Spinal cord (tissue), 10 donors: ENCODE measurements around the gene DAZAP1. TPM values are rescaled to one million over a fixed set of nuclear protein-coding genes. Genes with fewer than 3 reads are reported as not detected.

ENCODE experiments used
- DNase-seq, 6 donors: peaks; one replicate each; pipeline versions ENCODE4 v3.0.0 to v3.0.0-alpha.2; 2013 to 2015; ENCODE audit warnings: low spot score in 6 of 6, low read depth in 4 of 6
- H3K27ac ChIP-seq: one replicate; pipeline ENCODE4 v1.5.1; 2013; ENCODE audit warnings: low read depth, low read length, control low read depth
- H3K27me3 ChIP-seq: one replicate; pipeline ENCODE4 v1.6.1; 2013; ENCODE audit warnings: low read length; ENCODE audit not compliant: control insufficient read depth, insufficient read depth
- H3K36me3 ChIP-seq: one replicate; pipeline ENCODE4 v1.6.1; 2013; ENCODE audit warnings: low read length; ENCODE audit not compliant: control insufficient read depth, insufficient read depth
- H3K4me1 ChIP-seq: one replicate; pipeline ENCODE4 v1.6.1; 2013; ENCODE audit warnings: low read length; ENCODE audit not compliant: control insufficient read depth, insufficient read depth
- H3K4me3 ChIP-seq: one replicate; pipeline ENCODE4 v1.5.1; 2013; ENCODE audit warnings: low read depth, low read length, control low read depth
- H3K9me3 ChIP-seq: one replicate; pipeline ENCODE4 v1.6.1; 2013; ENCODE audit warnings: low read length; ENCODE audit not compliant: control insufficient read depth, insufficient read depth
- WGBS: methylation state at CpG from one replicate; pipeline ENCODE4 v1.1.5; 2013; ENCODE audit warnings: missing lambda C conversion rate; ENCODE audit not compliant: insufficient coverage; 5-methylcytosine and 5-hydroxymethylcytosine counted together
- polyA plus RNA-seq, 2 donors: library from polyadenylated mRNA; unstranded; fragments of 120-200 nt; gene quantifications; one replicate each; pipeline ENCODE4 v1.2.1, GENCODE V29; 2013; ENCODE audit not compliant: insufficient read length in 2 of 2
- total RNA-seq, 2 donors: library from RNA; depleted of rRNA in 1 of 2; stranded (reverse); fragments of 120-200 nt in 1 of 2; fragments of >200 nt in 1 of 2; gene quantifications; one replicate each; pipeline versions ENCODE4 v1.2.3 to v1.2.4, GENCODE V29; 2013 to 2014
- donor health status: healthy.

The DAZAP1 gene
- total and polyA plus RNA-seq, 4 donors = 22.1 to 84.4 (median 56.1) TPM

GRCh38 chr19:1478934-1479707 is 71.7 kb downstream of the DAZAP1 start, which contains the start of gene C19orf25:
Gene C19orf25, minus strand, starts transcription at chr19:1479215. Its CDS starts 312 bp downstream, at chr19:1478903.
- no peaks in the 10 kb centered on the region for H3K27me3 ChIP-seq
- under 1% methylated on average over 68 of the region's 71 CpGs for WGBS
- DNase-seq = peak; percentile 77 to 98 (median 84)
- H3K9me3 ChIP-seq = no peaks in the 10 kb centered on the region
- H3K27ac ChIP-seq = no peak within 1 kb of the TSS
- peaks cover 46% of the 10 kb centered on the region for H3K4me1 ChIP-seq
- peak within 1 kb of the TSS; percentile 74 for H3K4me3 ChIP-seq
- peaks cover 52% of the 10 kb centered on the region for H3K36me3 ChIP-seq

DNA sequence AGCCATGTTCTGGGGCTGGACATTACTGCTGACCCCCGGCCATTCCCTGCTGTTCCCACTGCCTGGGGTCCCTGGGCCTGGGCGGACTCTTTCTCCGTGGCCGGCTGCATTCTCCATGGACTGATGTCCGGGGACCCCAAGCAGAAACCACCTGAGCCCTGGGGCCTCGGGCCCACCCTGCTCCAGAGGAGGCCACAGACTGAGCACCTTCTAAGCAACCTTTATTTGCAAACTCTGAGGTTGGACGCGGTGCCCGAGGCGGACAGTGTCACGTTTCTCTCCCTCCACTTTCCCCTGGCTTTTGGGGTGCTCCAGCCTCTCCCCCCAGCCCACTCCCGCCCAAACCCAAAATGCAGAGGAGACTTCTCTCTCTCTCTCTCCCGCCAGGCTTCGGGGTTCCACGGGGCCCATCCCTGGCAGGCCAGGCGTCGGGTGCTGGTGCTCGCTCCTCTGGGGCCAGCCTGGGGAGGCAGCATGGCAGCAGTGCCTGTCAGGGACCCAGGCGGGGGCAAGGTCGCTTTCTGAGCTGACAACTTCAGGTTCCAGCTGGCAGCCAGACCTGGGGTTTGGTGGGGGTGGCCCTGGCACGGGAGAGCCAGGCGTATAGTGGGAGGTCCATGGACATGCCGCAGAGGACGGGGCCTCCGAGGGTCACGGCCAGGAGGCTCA is 74.0 kb downstream of the DAZAP1 start:
- H3K27me3 ChIP-seq = no peaks in the 10 kb centered on the region
- H3K4me1 ChIP-seq = peaks cover 25% of the 10 kb centered on the region
- H3K27ac ChIP-seq = no peak overlapping the region
- WGBS = 88% methylated on average over 26 of the region's 26 CpGs
- no peaks in the 10 kb centered on the region for H3K9me3 ChIP-seq
- peaks cover 30% of the 10 kb centered on the region for H3K36me3 ChIP-seq
- no peak for DNase-seq
- H3K4me3 ChIP-seq = no peak overlapping the region

- H3K4me3 ChIP-seq = no peak overlapping the region
- H3K27ac ChIP-seq = no peak overlapping the region
- DNase-seq = no peak
- peaks cover 23% of the 10 kb centered on the region for H3K4me1 ChIP-seq
- H3K9me3 ChIP-seq = no peaks in the 10 kb centered on the region
- no peaks in the 10 kb centered on the region for H3K27me3 ChIP-seq
- 91% methylated on average over 36 of the region's 36 CpGs for WGBS
- peaks cover 29% of the 10 kb centered on the region for H3K36me3 ChIP-seq
Observed at GRCh38 chr19:1481893-1482360, 74.5 kb downstream of the DAZAP1 start.

DNA sequence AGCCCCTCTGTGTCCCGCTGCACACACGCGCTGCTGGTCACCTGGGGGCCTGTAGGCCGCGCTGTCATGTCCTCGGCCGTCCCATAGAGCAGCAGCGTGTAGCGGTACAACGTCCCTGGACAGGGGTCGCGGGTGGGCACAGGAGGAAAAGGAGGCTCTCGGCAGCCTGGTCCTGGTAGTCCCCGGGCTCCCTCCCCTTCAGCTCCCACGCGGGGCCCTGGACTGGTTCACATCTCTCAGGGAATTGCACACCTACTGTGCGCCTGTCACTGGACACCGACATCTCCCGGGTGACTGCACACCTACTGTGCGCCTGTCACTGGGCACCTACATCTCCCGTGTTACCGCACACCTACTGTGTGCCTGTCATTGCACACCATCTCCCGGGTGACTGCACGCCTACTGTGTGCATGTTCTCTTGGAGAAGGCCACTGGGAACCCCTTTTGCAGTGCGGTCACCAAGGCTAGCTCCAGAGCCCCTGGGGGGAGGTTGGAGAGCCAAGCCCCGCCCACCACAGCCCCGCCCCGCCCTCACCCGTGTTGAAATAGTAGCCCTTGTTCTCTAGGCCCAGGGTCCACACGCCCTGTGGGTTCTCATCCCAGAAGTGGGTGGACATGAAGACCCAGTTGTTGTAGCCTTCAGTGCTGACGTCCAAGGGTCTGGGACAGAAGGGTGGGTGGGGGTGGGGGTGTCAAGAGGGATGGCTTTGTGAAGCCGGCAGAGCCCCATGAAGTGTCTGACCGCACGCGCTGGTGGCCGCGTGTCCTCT is 75.2 kb downstream of the DAZAP1 start:
- peaks cover 32% of the 10 kb centered on the region for H3K36me3 ChIP-seq
- no peaks in the 10 kb centered on the region for H3K27me3 ChIP-seq
- no peak overlapping the region for H3K4me3 ChIP-seq
- H3K4me1 ChIP-seq = peaks cover 17% of the 10 kb centered on the region
- no peak for DNase-seq
- no peaks in the 10 kb centered on the region for H3K9me3 ChIP-seq
- 85% methylated on average over 32 of the region's 37 CpGs for WGBS
- no peak overlapping the region for H3K27ac ChIP-seq

DNA sequence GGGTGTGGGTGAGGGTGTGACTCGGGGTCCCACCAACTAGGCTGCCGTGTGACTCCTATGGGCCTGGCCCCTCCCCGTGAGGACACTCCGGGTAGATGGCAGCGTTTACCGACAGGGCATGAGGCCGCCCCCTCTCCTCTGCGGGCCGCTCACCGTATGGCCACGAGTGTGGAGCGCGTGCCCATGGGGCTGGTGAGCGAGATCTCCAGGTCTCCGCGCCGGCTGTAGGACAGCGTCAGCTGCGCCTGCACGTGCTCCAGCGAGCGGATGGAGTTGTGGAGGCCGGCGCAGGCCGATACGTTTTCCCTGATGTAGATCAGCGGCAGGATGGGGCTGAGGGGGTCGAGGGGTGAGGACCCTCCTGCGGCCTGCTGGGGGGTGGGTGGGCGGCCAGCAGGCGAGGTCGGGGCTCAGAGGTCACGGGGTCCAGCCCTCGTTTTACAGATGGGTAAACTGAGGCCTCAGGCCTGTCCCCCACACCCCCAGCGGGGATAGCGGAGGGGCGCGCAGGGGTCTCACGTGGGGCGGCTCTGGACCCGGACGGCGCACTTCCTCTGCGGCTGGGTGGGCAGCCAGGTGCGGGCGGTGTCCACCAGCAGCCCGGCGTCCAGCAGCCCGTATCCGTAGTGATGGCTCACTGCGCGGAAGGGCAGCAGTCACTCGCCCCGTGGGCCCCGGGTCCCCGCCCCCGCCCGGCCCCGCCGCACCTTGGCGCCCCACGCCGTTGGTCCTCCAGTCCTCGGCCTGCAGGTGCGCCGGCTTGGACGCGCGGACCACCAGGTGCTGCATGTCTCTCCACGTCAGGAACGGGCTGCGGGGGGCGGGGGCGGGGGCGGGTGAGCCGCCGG is 76.0 kb downstream of the DAZAP1 start:
- Histone ChIP-seq H3K27me3 (no peaks in the 10 kb centered on the region), H3K36me3 (peaks cover 36% of the 10 kb centered on the region), H3K4me1 (peaks cover 12% of the 10 kb centered on the region), H3K4me3 (no peak overlapping the region), H3K27ac (no peak overlapping the region), H3K9me3 (no peaks in the 10 kb centered on the region)
- no peak for DNase-seq
- WGBS = 92% methylated on average over 72 of the region's 77 CpGs

GRCh38 chr19:1483979-1484428 is 76.6 kb downstream of the DAZAP1 start:
- Histone ChIP-seq H3K4me1 (peaks cover 7% of the 10 kb centered on the region), H3K36me3 (peaks cover 36% of the 10 kb centered on the region), H3K27ac (no peak overlapping the region), H3K9me3 (no peaks in the 10 kb centered on the region), H3K4me3 (no peak overlapping the region), H3K27me3 (no peaks in the 10 kb centered on the region)
- DNase-seq = no peak
- WGBS = 94% methylated on average over 16 of the region's 23 CpGs

Other genes starting within 250 kb of the DAZAP1 start
- gene SBNO2, start 233.3 kb upstream of the DAZAP1 start, total RNA-seq = 10 to 100 TPM in 1 of 2 donors, 1 to 10 TPM in 1; 7.2 to 10.5 TPM
- gene SBNO2, start 233.3 kb upstream of the DAZAP1 start, polyA plus RNA-seq = 10 to 100 TPM; 12.9 to 17.9 TPM
- gene STK11, start 201.8 kb upstream of the DAZAP1 start, total RNA-seq = 10 to 100 TPM; 35.4 to 60.0 TPM
- 10 to 100 TPM; 57.5 to 66.6 TPM for gene STK11, start 201.8 kb upstream of the DAZAP1 start, polyA plus RNA-seq
- gene CBARP, start 169.6 kb upstream of the DAZAP1 start, total RNA-seq = 1 to 10 TPM; 2.7 to 4.6 TPM
- gene CBARP, start 169.6 kb upstream of the DAZAP1 start, polyA plus RNA-seq = 10 to 100 TPM; 35.4 to 38.6 TPM
- gene ATP5F1D, start 165.8 kb upstream of the DAZAP1 start, total RNA-seq = 10 to 100 TPM; 17.4 to 90.8 TPM
- gene ATP5F1D, start 165.8 kb upstream of the DAZAP1 start, polyA plus RNA-seq = 100 to 1,000 TPM; 198 to 219 TPM
- gene MIDN, start 159.0 kb upstream of the DAZAP1 start, total RNA-seq = 10 to 100 TPM; 13.3 to 13.9 TPM
- gene MIDN, start 159.0 kb upstream of the DAZAP1 start, polyA plus RNA-seq = 10 to 100 TPM; 95.3 to 97.1 TPM
- 100 to 1,000 TPM; 323 to 565 TPM for gene CIRBP, start 138.3 kb upstream of the DAZAP1 start, total RNA-seq
- 100 to 1,000 TPM; 684 to 821 TPM for gene CIRBP, start 138.3 kb upstream of the DAZAP1 start, polyA plus RNA-seq
- gene FAM174C, start 132.1 kb upstream of the DAZAP1 start, total RNA-seq = 10 to 100 TPM in 1 of 2 donors, 1 to 10 TPM in 1; 3.7 to 21.3 TPM
- 10 to 100 TPM; 29.2 to 32.9 TPM for gene FAM174C, start 132.1 kb upstream of the DAZAP1 start, polyA plus RNA-seq
- gene EFNA2, start 121.7 kb upstream of the DAZAP1 start, total RNA-seq = 1 to 10 TPM; 2.1 to 4.5 TPM
- gene EFNA2, start 121.7 kb upstream of the DAZAP1 start, polyA plus RNA-seq = 10 to 100 TPM; 17.0 to 18.7 TPM
- 10 to 100 TPM; 43.0 to 98.8 TPM for gene NDUFS7, start 23.7 kb upstream of the DAZAP1 start, total RNA-seq
- gene NDUFS7, start 23.7 kb upstream of the DAZAP1 start, polyA plus RNA-seq = 100 to 1,000 TPM; 149 to 164 TPM
- gene GAMT, start 6.0 kb upstream of the DAZAP1 start, total RNA-seq = 10 to 100 TPM; 15.5 to 30.1 TPM
- 10 to 100 TPM; 77.0 to 81.2 TPM for gene GAMT, start 6.0 kb upstream of the DAZAP1 start, polyA plus RNA-seq
- 100 to 1,000 TPM; 243 to 719 TPM for gene RPS15, start 30.8 kb downstream of the DAZAP1 start, total RNA-seq
- gene RPS15, start 30.8 kb downstream of the DAZAP1 start, polyA plus RNA-seq = 100 to 1,000 TPM; 789 to 822 TPM
- gene APC2, start 42.5 kb downstream of the DAZAP1 start, total RNA-seq = 10 to 100 TPM; 46.3 to 82.4 TPM
- 100 to 1,000 TPM; 168 to 190 TPM for gene APC2, start 42.5 kb downstream of the DAZAP1 start, polyA plus RNA-seq
- 10 to 100 TPM; 15.6 to 36.1 TPM for gene C19orf25, start 71.6 kb downstream of the DAZAP1 start, total RNA-seq
- gene C19orf25, start 71.6 kb downstream of the DAZAP1 start, polyA plus RNA-seq = 10 to 100 TPM; 45.2 to 45.6 TPM
- 1 to 10 TPM; 2.2 to 5.9 TPM for gene PCSK4, start 82.8 kb downstream of the DAZAP1 start, total RNA-seq
- gene PCSK4, start 82.8 kb downstream of the DAZAP1 start, polyA plus RNA-seq = 10 to 100 TPM; 12.6 to 14.4 TPM
- 1 to 10 TPM; 3.3 to 4.5 TPM for gene REEP6, start 83.6 kb downstream of the DAZAP1 start, total RNA-seq
- gene REEP6, start 83.6 kb downstream of the DAZAP1 start, polyA plus RNA-seq = 10 to 100 TPM; 13.1 to 13.3 TPM
- under 1 TPM; 0.40 to 0.99 TPM for gene ADAMTSL5, start 105.4 kb downstream of the DAZAP1 start, total RNA-seq
- gene ADAMTSL5, start 105.4 kb downstream of the DAZAP1 start, polyA plus RNA-seq = 1 to 10 TPM in 1 of 2 donors, under 1 TPM in 1; 0.82 to 1.6 TPM
- under 1 TPM; 0.59 to 0.66 TPM for gene PLK5, start 116.5 kb downstream of the DAZAP1 start, total RNA-seq
- gene PLK5, start 116.5 kb downstream of the DAZAP1 start, polyA plus RNA-seq = 1 to 10 TPM; 4.2 to 5.9 TPM
- 10 to 100 TPM; 17.0 to 43.6 TPM for gene MEX3D, start 160.7 kb downstream of the DAZAP1 start, total RNA-seq
- 10 to 100 TPM; 33.6 to 35.4 TPM for gene MEX3D, start 160.7 kb downstream of the DAZAP1 start, polyA plus RNA-seq
- gene MBD3, start 185.3 kb downstream of the DAZAP1 start, total RNA-seq = 10 to 100 TPM; 36.6 to 73.1 TPM
- gene MBD3, start 185.3 kb downstream of the DAZAP1 start, polyA plus RNA-seq = 100 to 1,000 TPM; 105 to 113 TPM
- 100 to 1,000 TPM in 1 of 2 donors, 10 to 100 TPM in 1; 60.4 to 203 TPM for gene UQCR11, start 197.9 kb downstream of the DAZAP1 start, total RNA-seq
- gene UQCR11, start 197.9 kb downstream of the DAZAP1 start, polyA plus RNA-seq = 100 to 1,000 TPM; 179 to 188 TPM
- gene TCF3, start 245.0 kb downstream of the DAZAP1 start, total RNA-seq = 10 to 100 TPM; 18.8 to 65.8 TPM
- gene TCF3, start 245.0 kb downstream of the DAZAP1 start, polyA plus RNA-seq = 10 to 100 TPM; 89.2 to 94.7 TPM